SHP77 treated with DMSO at 0.1 percent for 48 hours (cell line): ENCODE measurements around the gene SIAH3.

Experiments used
- DNase-seq: peaks from one replicate; lab custom pipeline; 2025; lab: John Stamatoyannopoulos, UW

The SIAH3 gene

GRCh38 chr13:45733361-45733760 lies 118.2 kb downstream of the SIAH3 start:
- DNase-seq, result no peak

- no peak for DNase-seq
Observed at GRCh38 chr13:45732916-45733315, 118.6 kb downstream of the SIAH3 start.

GRCh38 chr13:45731455-45731854 lies 120.1 kb downstream of the SIAH3 start:
- no peak for DNase-seq

GRCh38 chr13:45728759-45729158 lies 122.8 kb downstream of the SIAH3 start:
- no peak for DNase-seq
